H1 (cell line): ENCODE measurements around the gene ARF3.

Experiments used
- CHD1 ChIP-seq: IDR thresholded peaks from 2 replicates; pipeline ENCODE4 v1.6.1; 2012; ENCODE audit warnings: low read depth, low read length, improper control_type of control experiment
- CHD2 ChIP-seq: IDR thresholded peaks from 2 replicates; pipeline ENCODE4 v1.6.1; 2012; ENCODE audit warnings: low read length, improper control_type of control experiment
- EZH2 ChIP-seq: fragments of 200-600 bp; sonication (generic); IDR thresholded peaks from 2 replicates; pipeline ENCODE4 v1.7.1; 2012; ENCODE audit warnings: low read depth, mild to moderate bottlenecking, moderate library complexity, low read length, inconsistent platforms; ENCODE audit not compliant: severe bottlenecking
- JUN ChIP-seq: IDR thresholded peaks from 2 replicates; pipeline ENCODE4 v1.6.1; 2011; ENCODE audit warnings: low read depth, mild to moderate bottlenecking, improper control_type of control experiment, low read length
- PHF8 ChIP-seq: fragments of 200-600 bp; sonication (generic); conservative IDR thresholded peaks from 2 replicates; pipeline ENCODE4 v1.7.1; 2012; ENCODE audit warnings: low read depth, mild to moderate bottlenecking, inconsistent platforms, low read length, moderate library complexity
- POLR2A ChIP-seq, 2 experiments: IDR thresholded peaks; 1 replicate in 1 of 2; 2 replicates in 1 of 2; pipeline ENCODE4 v1.6.1; 2011; ENCODE audit warnings: low read depth in 2 of 2, low read length in 2 of 2, mild to moderate bottlenecking in 2 of 2; ENCODE audit errors: control extremely low read depth in 1 of 2
- SIN3A ChIP-seq, 2 experiments: IDR thresholded peaks in 1 of 2; conservative IDR thresholded peaks in 1 of 2; 2 replicates each; pipeline ENCODE4 v1.6.1; 2011 to 2012; ENCODE audit warnings: low read length in 2 of 2, improper control_type of control experiment in 1 of 2, low read depth in 1 of 2, mild to moderate bottlenecking in 1 of 2
- TAF1 ChIP-seq: IDR thresholded peaks from 2 replicates; pipeline ENCODE4 v1.6.1; 2011; ENCODE audit warnings: mild to moderate bottlenecking, low read depth, low read length
- TF ChIP-seq, protein P1 (sequence below), 3 experiments: IDR thresholded peaks; 1 replicate in 2 of 3; 2 replicates in 1 of 3; pipeline versions ENCODE4 v1.5.1 to v1.6.1; 2011; ENCODE audit warnings: low read length in 3 of 3, mild to moderate bottlenecking in 3 of 3, inconsistent platforms in 2 of 3, low read depth in 1 of 3, moderate library complexity in 1 of 3; ENCODE audit not compliant: insufficient read depth in 1 of 3; ENCODE audit errors: control extremely low read depth in 1 of 3
- TF ChIP-seq, protein P2 (sequence below): IDR thresholded peaks from 2 replicates; pipeline ENCODE4 v1.6.1; 2012; ENCODE audit warnings: inconsistent platforms

DNA sequence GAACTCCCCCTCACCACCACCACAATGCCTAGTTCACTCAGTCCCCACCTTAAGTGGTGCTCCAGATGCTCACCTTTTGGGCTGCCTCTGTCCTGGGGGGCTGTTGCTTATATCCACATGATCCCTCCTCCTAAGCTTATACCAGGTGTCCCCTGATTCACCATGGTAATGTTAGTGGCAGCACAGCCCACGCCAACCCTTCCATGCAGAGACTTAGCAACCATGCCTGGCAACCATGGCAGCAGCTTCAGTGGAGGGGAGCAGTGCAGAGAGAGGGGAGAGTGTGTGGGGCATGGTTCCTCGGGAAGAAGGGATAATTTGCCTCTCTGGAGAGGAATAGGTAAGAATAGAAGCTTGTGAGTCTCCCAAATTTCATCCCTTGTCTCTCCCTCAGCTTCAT is 43.1 kb upstream of the ARF3 start:
- TF ChIP-seq, protein P1, sequence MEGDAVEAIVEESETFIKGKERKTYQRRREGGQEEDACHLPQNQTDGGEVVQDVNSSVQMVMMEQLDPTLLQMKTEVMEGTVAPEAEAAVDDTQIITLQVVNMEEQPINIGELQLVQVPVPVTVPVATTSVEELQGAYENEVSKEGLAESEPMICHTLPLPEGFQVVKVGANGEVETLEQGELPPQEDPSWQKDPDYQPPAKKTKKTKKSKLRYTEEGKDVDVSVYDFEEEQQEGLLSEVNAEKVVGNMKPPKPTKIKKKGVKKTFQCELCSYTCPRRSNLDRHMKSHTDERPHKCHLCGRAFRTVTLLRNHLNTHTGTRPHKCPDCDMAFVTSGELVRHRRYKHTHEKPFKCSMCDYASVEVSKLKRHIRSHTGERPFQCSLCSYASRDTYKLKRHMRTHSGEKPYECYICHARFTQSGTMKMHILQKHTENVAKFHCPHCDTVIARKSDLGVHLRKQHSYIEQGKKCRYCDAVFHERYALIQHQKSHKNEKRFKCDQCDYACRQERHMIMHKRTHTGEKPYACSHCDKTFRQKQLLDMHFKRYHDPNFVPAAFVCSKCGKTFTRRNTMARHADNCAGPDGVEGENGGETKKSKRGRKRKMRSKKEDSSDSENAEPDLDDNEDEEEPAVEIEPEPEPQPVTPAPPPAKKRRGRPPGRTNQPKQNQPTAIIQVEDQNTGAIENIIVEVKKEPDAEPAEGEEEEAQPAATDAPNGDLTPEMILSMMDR (IDR thresholded peaks at IDR 0.05; ENCODE audit: control extremely low read depth in 1 of 3, insufficient read depth in 1 of 3, low read depth in 1 of 3, low read length in 3 of 3): no peak
- TF ChIP-seq POLR2A (IDR thresholded peaks at IDR 0.05; ENCODE audit: control extremely low read depth in 1 of 2, low read depth in 2 of 2, low read length in 2 of 2) (no peak), SIN3A (conservative IDR thresholded peaks at IDR 0.05 in 1 of 2, IDR thresholded peaks at IDR 0.05 in 1 of 2; ENCODE audit: low read depth in 1 of 2, low read length in 2 of 2) (no peak), CHD2 (no peak), CHD1 (no peak), TAF1 (no peak), EZH2 (no peak), JUN (no peak), PHF8 (no peak)
- TF ChIP-seq, protein P2, sequence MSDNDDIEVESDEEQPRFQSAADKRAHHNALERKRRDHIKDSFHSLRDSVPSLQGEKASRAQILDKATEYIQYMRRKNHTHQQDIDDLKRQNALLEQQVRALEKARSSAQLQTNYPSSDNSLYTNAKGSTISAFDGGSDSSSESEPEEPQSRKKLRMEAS: no peak
